Fibroblast of lung (primary cell): ENCODE measurements around the gene CRKL. TPM values are rescaled to one million over a fixed set of nuclear protein-coding genes. Genes with fewer than 3 reads are reported as not detected.

ENCODE experiments used
- DNase-seq, 2 donors: peaks; one replicate each; pipeline versions ENCODE4 v3.0.0 to v3.0.0-alpha.2; 2010; ENCODE audit warnings: low read depth in 2 of 2
- H2AFZ ChIP-seq: 2 replicates; pipeline ENCODE4 v1.5.1; 2012; ENCODE audit warnings: low read length, control low read depth, inconsistent platforms
- H3K27ac ChIP-seq: 2 replicates; pipeline ENCODE4 v1.5.1; 2011; ENCODE audit warnings: low read length, control low read depth; ENCODE audit not compliant: insufficient read depth
- H3K27me3 ChIP-seq: 2 replicates; pipeline ENCODE4 v1.5.1; 2011; ENCODE audit warnings: mild to moderate bottlenecking, low read length; ENCODE audit not compliant: control insufficient read depth, insufficient read depth
- H3K36me3 ChIP-seq: 2 replicates; pipeline ENCODE4 v1.5.1; 2011; ENCODE audit warnings: low read length; ENCODE audit not compliant: control insufficient read depth, insufficient read depth
- H3K4me1 ChIP-seq: 2 replicates; pipeline ENCODE4 v1.5.1; 2011; ENCODE audit warnings: low read length; ENCODE audit not compliant: control insufficient read depth, insufficient read depth; ENCODE audit errors: extremely low read depth
- H3K4me2 ChIP-seq: 2 replicates; pipeline ENCODE4 v1.5.1; 2011; ENCODE audit warnings: low read length, control low read depth; ENCODE audit not compliant: insufficient read depth; ENCODE audit errors: extremely low read depth
- H3K4me3 ChIP-seq, 4 experiments: fragments of 200-600 bp in 1 of 4; sonication (generic) in 1 of 4; replicated peaks in 1 of 4; 2 replicates each; pipeline ENCODE4 v1.5.1; 2011 to 2016; ENCODE audit warnings: low read length in 4 of 4, low read depth in 3 of 4, mild to moderate bottlenecking in 3 of 4, control low read depth in 2 of 4, inconsistent platforms in 1 of 4, mixed read lengths in 1 of 4; ENCODE audit not compliant: insufficient read depth in 1 of 4; ENCODE audit errors: control extremely low read depth in 1 of 4
- H3K79me2 ChIP-seq: 2 replicates; pipeline ENCODE4 v1.5.1; 2012; ENCODE audit warnings: mild to moderate bottlenecking, low read length, inconsistent platforms; ENCODE audit not compliant: control insufficient read depth, insufficient read depth
- H3K9ac ChIP-seq: 2 replicates; pipeline ENCODE4 v1.5.1; 2011; ENCODE audit warnings: mild to moderate bottlenecking, low read length, control low read depth; ENCODE audit not compliant: insufficient read depth
- H3K9me3 ChIP-seq: 2 replicates; pipeline ENCODE4 v1.5.1; 2012; ENCODE audit warnings: low read depth, low read length; ENCODE audit not compliant: control insufficient read depth, insufficient read depth
- H4K20me1 ChIP-seq: 2 replicates; pipeline ENCODE4 v1.5.1; 2011; ENCODE audit warnings: low read length; ENCODE audit not compliant: control insufficient read depth, insufficient read depth; ENCODE audit errors: extremely low read depth
- CTCF ChIP-seq, 2 donors: IDR thresholded peaks in 1 of 2; conservative IDR thresholded peaks in 1 of 2; 1 replicate in 1 of 2; 2 replicates in 1 of 2; pipeline ENCODE4 v1.5.1; 2011 to 2012; ENCODE audit warnings: low read length in 2 of 2, control low read depth in 1 of 2, inconsistent platforms in 1 of 2, low read depth in 1 of 2, mild to moderate bottlenecking in 1 of 2
- EZH2 ChIP-seq: IDR thresholded peaks from 2 replicates; pipeline ENCODE4 v1.5.1; 2012; ENCODE audit warnings: low read length, control low read depth, mild to moderate bottlenecking; ENCODE audit errors: missing control alignments
- polyA plus RNA-seq, 2 donors: library from polyadenylated mRNA; depleted of rRNA in 1 of 2; stranded (reverse) in 1 of 2; unstranded in 1 of 2; fragments of >200 nt; gene quantifications; 2 replicates each; pipeline ENCODE4 v1.2.1, GENCODE V29; 2011 to 2012; ENCODE audit warnings: missing spikeins in 1 of 2
- total RNA-seq: library from RNA; depleted of rRNA; stranded (reverse); fragments of >200 nt; gene quantifications from 2 replicates; pipeline ENCODE4 v1.2.1, GENCODE V29; 2014

CRKL gene
- total and polyA plus RNA-seq, 2 donors (not counting 1 experiment from before 2014, with no cell fraction given), result 23.8 to 45.1 TPM

GRCh38 chr22:20972933-20973577, 55.8 kb downstream of the CRKL start:
- H3K4me2 ChIP-seq, result no peak overlapping the region
- no peaks in the 10 kb centered on the region for H3K79me2 ChIP-seq
- H3K36me3 ChIP-seq, result no peaks in the 10 kb centered on the region
- no peak for DNase-seq
- no peak for TF ChIP-seq CTCF (conservative IDR thresholded peaks at IDR 0.05 in 1 of 2, IDR thresholded peaks at IDR 0.05 in 1 of 2; ENCODE audit: low read depth in 1 of 2, low read length in 2 of 2)
- no peaks in the 10 kb centered on the region for H4K20me1 ChIP-seq
- H2AFZ ChIP-seq, result no peak overlapping the region
- H3K9me3 ChIP-seq, result no peaks in the 10 kb centered on the region
- H3K4me3 ChIP-seq, result no peak overlapping the region
- no peaks in the 10 kb centered on the region for H3K4me1 ChIP-seq
- H3K27me3 ChIP-seq, result no peaks in the 10 kb centered on the region
- H3K9ac ChIP-seq, result no peak overlapping the region
- no peak overlapping the region for H3K27ac ChIP-seq

DNA sequence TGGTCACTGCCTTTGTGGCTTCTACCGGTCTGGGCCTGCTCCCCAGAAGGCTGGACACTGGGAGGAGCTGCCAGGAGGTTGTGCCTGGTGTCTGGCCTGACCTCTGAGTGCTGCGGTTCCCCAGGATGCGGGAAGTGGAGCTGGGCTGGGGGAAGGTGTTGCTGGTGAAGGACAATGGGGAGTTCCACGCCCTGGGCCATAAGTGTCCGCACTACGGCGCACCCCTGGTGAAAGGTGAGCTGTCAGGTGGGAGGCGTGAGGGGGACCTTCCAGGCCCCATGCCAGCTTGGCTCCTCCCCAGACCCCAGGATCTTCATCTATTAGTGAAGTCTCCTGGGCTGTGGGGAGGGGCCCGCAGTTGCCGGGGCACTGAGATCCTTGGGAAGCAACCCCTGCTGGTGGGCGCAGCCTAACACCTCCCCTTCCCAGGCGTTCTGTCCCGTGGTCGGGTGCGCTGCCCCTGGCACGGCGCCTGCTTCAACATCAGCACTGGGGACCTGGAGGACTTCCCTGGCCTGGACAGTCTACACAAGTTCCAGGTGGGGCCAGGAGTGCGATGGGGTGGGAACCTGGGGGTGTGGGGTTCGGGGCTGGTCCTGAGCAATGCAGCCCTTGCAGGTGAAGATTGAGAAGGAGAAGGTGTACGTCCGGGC, 56.6 kb downstream of the CRKL start:
- Histone ChIP-seq H3K36me3 (no peaks in the 10 kb centered on the region), H3K4me2 (no peak overlapping the region), H3K27ac (no peak overlapping the region), H2AFZ (no peak overlapping the region), H3K79me2 (no peaks in the 10 kb centered on the region), H3K9me3 (peaks cover under 1% of the 10 kb centered on the region), H3K4me1 (no peaks in the 10 kb centered on the region), H3K4me3 (no peak overlapping the region), H3K27me3 (no peaks in the 10 kb centered on the region), H3K9ac (no peak overlapping the region), H4K20me1 (no peaks in the 10 kb centered on the region)
- TF ChIP-seq CTCF (conservative IDR thresholded peaks at IDR 0.05 in 1 of 2, IDR thresholded peaks at IDR 0.05 in 1 of 2; ENCODE audit: low read depth in 1 of 2, low read length in 2 of 2), result no peak
- TF ChIP-seq EZH2, result no peak
- DNase-seq, result no peak

GRCh38 chr22:20974336-20974955, 57.2 kb downstream of the CRKL start:
- Histone ChIP-seq H3K27me3 (no peaks in the 10 kb centered on the region), H3K9me3 (peaks cover 2% of the 10 kb centered on the region), H3K27ac (no peak overlapping the region), H3K9ac (no peak overlapping the region), H2AFZ (no peak overlapping the region), H3K4me3 (no peak overlapping the region), H3K4me1 (no peaks in the 10 kb centered on the region), H3K79me2 (no peaks in the 10 kb centered on the region), H3K4me2 (no peak overlapping the region), H4K20me1 (no peaks in the 10 kb centered on the region), H3K36me3 (no peaks in the 10 kb centered on the region)
- TF ChIP-seq CTCF (conservative IDR thresholded peaks at IDR 0.05 in 1 of 2, IDR thresholded peaks at IDR 0.05 in 1 of 2; ENCODE audit: low read depth in 1 of 2, low read length in 2 of 2), result no peak
- TF ChIP-seq EZH2, result no peak
- DNase-seq, result no peak
